Fibroblast of upper back skin (primary cell): ENCODE results near the gene ELF1.
"Not testable (repeated sequence)": the region's sequence is repeated elsewhere in the genome, so short reads cannot be mapped to it uniquely, and the experiment has no call there.

Experiments
- DNase-seq: peaks from one replicate; pipeline ENCODE4 v3.0.0-alpha.2; 2013

Gene ELF1

GRCh38 chr13:40931719-40932118 lies 87.4 kb downstream of the ELF1 start:
- DNase-seq, result no peak

- DNase-seq, result not testable (repeated sequence)
These were observed 89.2 kb downstream of the ELF1 start for GRCh38 chr13:40929883-40930282.

GRCh38 chr13:40928980-40929379 lies 90.1 kb downstream of the ELF1 start:
- DNase-seq, result no peak

- DNase-seq, result no peak
These were observed 91.2 kb downstream of the ELF1 start for GRCh38 chr13:40927929-40928328.

GRCh38 chr13:40923867-40924266 lies 95.2 kb downstream of the ELF1 start:
- no peak for DNase-seq

- no peak for DNase-seq
These were observed 96.6 kb downstream of the ELF1 start for GRCh38 chr13:40922437-40923040.

- no peak for DNase-seq
These were observed 98.3 kb downstream of the ELF1 start for GRCh38 chr13:40920826-40921225.

GRCh38 chr13:40919901-40920300 lies 99.2 kb downstream of the ELF1 start:
- DNase-seq, result not testable (repeated sequence)

GRCh38 chr13:40916207-40916998 lies 102.7 kb downstream of the ELF1 start:
- peak; percentile 48 for DNase-seq

- DNase-seq, result not testable (repeated sequence)
These were observed 104.3 kb downstream of the ELF1 start for GRCh38 chr13:40914863-40915262.

- no peak for DNase-seq
These were observed 107.8 kb downstream of the ELF1 start for GRCh38 chr13:40911341-40911740.

GRCh38 chr13:40910324-40911050 lies 108.6 kb downstream of the ELF1 start:
- DNase-seq, result peak; percentile 43

GRCh38 chr13:40909541-40910200 lies 109.4 kb downstream of the ELF1 start:
- not testable (repeated sequence) for DNase-seq

- DNase-seq, result no peak
These were observed 110.6 kb downstream of the ELF1 start for GRCh38 chr13:40908546-40908945.

- DNase-seq, result not testable (repeated sequence)
These were observed 118.1 kb downstream of the ELF1 start for GRCh38 chr13:40901032-40901431.

GRCh38 chr13:40900568-40900967 lies 118.5 kb downstream of the ELF1 start:
- DNase-seq, result not testable (repeated sequence)

- no peak for DNase-seq
These were observed 122.1 kb downstream of the ELF1 start for GRCh38 chr13:40897053-40897452.

- no peak for DNase-seq
These were observed 123.6 kb downstream of the ELF1 start for GRCh38 chr13:40895227-40896184.

- not testable (repeated sequence) for DNase-seq
These were observed 125.5 kb downstream of the ELF1 start for GRCh38 chr13:40893573-40893972.

GRCh38 chr13:40886017-40886416 lies 133.1 kb downstream of the ELF1 start:
- DNase-seq, result no peak

GRCh38 chr13:40884175-40884574 lies 134.9 kb downstream of the ELF1 start:
- not testable (repeated sequence) for DNase-seq
